Neural progenitor cell (in vitro differentiated cells): ENCODE results near the gene DBP. TPM values are rescaled to one million over a fixed set of nuclear protein-coding genes. Genes with fewer than 3 reads are reported as not detected.

Experiments used
- DNase-seq: peaks from one replicate; pipeline ENCODE4 v3.0.0-alpha.2; 2016; ENCODE audit warnings: low spot score
- H2AFZ ChIP-seq: fragments of 200-600 bp; sonication (generic); replicated peaks from 2 replicates; pipeline ENCODE4 v1.6.1; 2016; ENCODE audit warnings: antibody characterized with exemption
- H3F3A ChIP-seq: fragments of 200-600 bp; sonication (generic); 2 replicates; pipeline ENCODE4 v1.6.1; 2016; ENCODE audit warnings: antibody characterized with exemption, low read depth
- H3K27ac ChIP-seq: fragments of 200-600 bp; sonication (generic); 2 replicates; pipeline ENCODE4 v1.5.1; 2016; ENCODE audit warnings: mild to moderate bottlenecking
- H3K27me3 ChIP-seq: fragments of 200-600 bp; sonication (generic); 2 replicates; pipeline ENCODE4 v1.6.1; 2016; ENCODE audit warnings: mild to moderate bottlenecking, moderate library complexity
- H3K36me3 ChIP-seq: fragments of 200-600 bp; sonication (generic); 2 replicates; pipeline ENCODE4 v1.5.1; 2016
- H3K4me1 ChIP-seq: fragments of 200-600 bp; sonication (generic); 2 replicates; pipeline ENCODE4 v1.6.1; 2016; ENCODE audit warnings: mixed run types
- H3K4me2 ChIP-seq: fragments of 200-600 bp; sonication (generic); 2 replicates; pipeline ENCODE4 v1.6.1; 2016
- H3K4me3 ChIP-seq: fragments of 200-600 bp; sonication (generic); 2 replicates; pipeline ENCODE4 v1.5.1; 2016
- H3K79me2 ChIP-seq: fragments of 200-600 bp; sonication (generic); 2 replicates; pipeline ENCODE4 v1.6.1; 2016; ENCODE audit warnings: low read depth
- H3K9ac ChIP-seq: fragments of 200-600 bp; sonication (generic); 2 replicates; pipeline ENCODE4 v1.6.1; 2016
- H3K9me3 ChIP-seq: fragments of 200-600 bp; sonication (generic); 2 replicates; pipeline ENCODE4 v1.5.1; 2016; ENCODE audit warnings: low read depth
- H4K20me1 ChIP-seq: fragments of 200-600 bp; sonication (generic); 2 replicates; pipeline ENCODE4 v1.6.1; 2016; ENCODE audit warnings: low read depth
- H3K27ac Mint-ChIP-seq: 3 replicates; pipeline ENCODE4 v1.8.0; 2021; ENCODE audit warnings: mixed read lengths
- H3K27me3 Mint-ChIP-seq: 2 replicates; pipeline ENCODE4 v1.8.0; 2022; ENCODE audit warnings: low read depth, mild to moderate bottlenecking, inconsistent platforms, moderate library complexity, mixed read lengths; ENCODE audit not compliant: insufficient read depth
- H3K36me3 Mint-ChIP-seq: 3 replicates; pipeline ENCODE4 v1.8.0; 2021; ENCODE audit warnings: mixed read lengths
- H3K4me1 Mint-ChIP-seq: 3 replicates; pipeline ENCODE4 v1.8.0; 2021; ENCODE audit warnings: mixed read lengths
- H3K4me3 Mint-ChIP-seq: 3 replicates; pipeline ENCODE4 v1.8.0; 2021; ENCODE audit warnings: mild to moderate bottlenecking, moderate library complexity, mixed read lengths
- H3K9me3 Mint-ChIP-seq: 3 replicates; pipeline ENCODE4 v1.8.0; 2020; ENCODE audit warnings: mixed read lengths
- CTCF ChIP-seq: fragments of 200-600 bp; sonication (generic); IDR thresholded peaks from 2 replicates; pipeline ENCODE4 v1.5.1; 2017; ENCODE audit warnings: antibody characterized with exemption, mild to moderate bottlenecking
- EZH2 ChIP-seq: fragments of 200-600 bp; sonication (generic); IDR thresholded peaks from 2 replicates; pipeline ENCODE4 v1.6.1; 2017; ENCODE audit warnings: antibody characterized with exemption, mild to moderate bottlenecking, moderate library complexity
- EZH2phosphoT487 ChIP-seq: fragments of 200-600 bp; sonication (generic); IDR thresholded peaks from 2 replicates; pipeline ENCODE4 v1.6.1; 2017; ENCODE audit warnings: antibody characterized with exemption
- total RNA-seq: library from RNA; depleted of rRNA; stranded (reverse); fragments of >200 nt; gene quantifications from 2 replicates; pipeline ENCODE4 v1.2.3, GENCODE V29; 2015; ENCODE audit warnings: low replicate concordance

Gene DBP
- total RNA-seq, 1 donor from 2014 or later, result 7.4 TPM

GRCh38 chr19:48654299-48655059, 17.3 kb upstream of the DBP start:
- H3K9ac ChIP-seq, result no peak overlapping the region
- Mint-ChIP-seq H3K9me3 (no peaks in the 10 kb centered on the region), H3K27me3 (peaks cover 4% of the 10 kb centered on the region), H3K27ac (peak overlapping the region; percentile 85), H3K4me3 (peak overlapping the region; percentile 43), H3K4me1 (peaks cover 18% of the 10 kb centered on the region), H3K36me3 (no peaks in the 10 kb centered on the region)
- peak overlapping the region; percentile 42 for H2AFZ ChIP-seq
- peaks cover 10% of the 10 kb centered on the region for H3F3A ChIP-seq
- no peaks in the 10 kb centered on the region for H3K9me3 ChIP-seq
- H3K4me3 ChIP-seq, result no peak overlapping the region
- H3K36me3 ChIP-seq, result no peaks in the 10 kb centered on the region
- H3K27ac ChIP-seq, result no peak overlapping the region
- TF ChIP-seq EZH2phosphoT487 (no peak), CTCF (no peak), EZH2 (no peak)
- DNase-seq, result no peak
- H3K27me3 ChIP-seq, result no peaks in the 10 kb centered on the region
- H3K4me2 ChIP-seq, result no peak overlapping the region
- peaks cover 7% of the 10 kb centered on the region for H3K4me1 ChIP-seq
- no peaks in the 10 kb centered on the region for H3K79me2 ChIP-seq
- no peaks in the 10 kb centered on the region for H4K20me1 ChIP-seq

GRCh38 chr19:48651683-48652048, 14.5 kb upstream of the DBP start:
- Mint-ChIP-seq H3K27me3 (peaks cover 4% of the 10 kb centered on the region), H3K36me3 (no peaks in the 10 kb centered on the region), H3K4me1 (peaks cover 16% of the 10 kb centered on the region), H3K4me3 (no peak overlapping the region), H3K27ac (no peak overlapping the region), H3K9me3 (no peaks in the 10 kb centered on the region)
- no peaks in the 10 kb centered on the region for H4K20me1 ChIP-seq
- H3K9me3 ChIP-seq, result no peaks in the 10 kb centered on the region
- TF ChIP-seq EZH2phosphoT487 (no peak), EZH2 (no peak), CTCF (no peak)
- no peaks in the 10 kb centered on the region for H3K36me3 ChIP-seq
- no peak overlapping the region for H2AFZ ChIP-seq
- peaks cover under 1% of the 10 kb centered on the region for H3K4me1 ChIP-seq
- H3K79me2 ChIP-seq, result no peaks in the 10 kb centered on the region
- no peak overlapping the region for H3K4me2 ChIP-seq
- no peak overlapping the region for H3K27ac ChIP-seq
- no peaks in the 10 kb centered on the region for H3K27me3 ChIP-seq
- H3K4me3 ChIP-seq, result no peak overlapping the region
- DNase-seq, result no peak
- H3K9ac ChIP-seq, result no peak overlapping the region
- H3F3A ChIP-seq, result peaks cover 6% of the 10 kb centered on the region

GRCh38 chr19:48650974-48651682, 13.9 kb upstream of the DBP start:
- Mint-ChIP-seq H3K27me3 (peaks cover 4% of the 10 kb centered on the region), H3K4me3 (no peak overlapping the region), H3K4me1 (peaks cover 15% of the 10 kb centered on the region), H3K9me3 (no peaks in the 10 kb centered on the region), H3K36me3 (no peaks in the 10 kb centered on the region), H3K27ac (no peak overlapping the region)
- Histone ChIP-seq H3K9ac (no peak overlapping the region), H3K79me2 (no peaks in the 10 kb centered on the region), H3K36me3 (no peaks in the 10 kb centered on the region), H3K4me2 (no peak overlapping the region), H4K20me1 (no peaks in the 10 kb centered on the region), H3K4me1 (no peaks in the 10 kb centered on the region), H3F3A (peaks cover 4% of the 10 kb centered on the region), H2AFZ (no peak overlapping the region), H3K4me3 (no peak overlapping the region), H3K9me3 (no peaks in the 10 kb centered on the region), H3K27ac (no peak overlapping the region), H3K27me3 (no peaks in the 10 kb centered on the region)
- no peak for DNase-seq
- no peak for TF ChIP-seq EZH2
- TF ChIP-seq CTCF, result no peak
- no peak for TF ChIP-seq EZH2phosphoT487
